Measurements from ENCODE around the gene HPF1.

The HPF1 gene

GRCh38 chr4:169690787-169691186 lies 67.0 kb downstream of the HPF1 start:
- no peak overlapping the region for H3K4me3 ChIP-seq (ENCODE audit: low read depth, low read length)
- in situ Hi-C loops (cut with HindIII; ENCODE audit: low sequenced_read_pairs): no loop called here
- TF ChIP-seq CTCF (IDR thresholded peaks at IDR 0.05; ENCODE audit: low read depth, low read length): no peak
- no peak for DNase-seq (ENCODE audit: low read depth, low spot score)

GRCh38 chr4:169689681-169690080 lies 68.1 kb downstream of the HPF1 start:
- H3K4me3 ChIP-seq (ENCODE audit: low read depth, low read length): no peak overlapping the region
- no peak for DNase-seq (ENCODE audit: low read depth, low spot score)
- in situ Hi-C loops (cut with HindIII; ENCODE audit: low sequenced_read_pairs): no loop called here
- TF ChIP-seq CTCF (IDR thresholded peaks at IDR 0.05; ENCODE audit: low read depth, low read length): no peak

- no peak for DNase-seq (ENCODE audit: low read depth, low spot score)
- no peak overlapping the region for H3K4me3 ChIP-seq (ENCODE audit: low read depth, low read length)
- no peak for TF ChIP-seq CTCF (IDR thresholded peaks at IDR 0.05; ENCODE audit: low read depth, low read length)
- in situ Hi-C loops (cut with HindIII; ENCODE audit: low sequenced_read_pairs): no loop called here
Measured at GRCh38 chr4:169682372-169683047, 75.2 kb downstream of the HPF1 start.

Data from astrocyte of the spinal cord (primary cell).